ENCODE data around the gene PRSS57.
"Not testable (repeated sequence)": the region's sequence is repeated elsewhere in the genome, so short reads cannot be mapped to it uniquely, and the experiment has no call there.

The PRSS57 gene

GRCh38 chr19:674282-675151 is 20.7 kb downstream of the PRSS57 start:
- DNase-seq (ENCODE audit: low read depth): no peak

- DNase-seq (ENCODE audit: low read depth): no peak
Observed at GRCh38 chr19:670609-671075, 24.6 kb downstream of the PRSS57 start.

- not testable (repeated sequence) for DNase-seq (ENCODE audit: low read depth)
Observed at GRCh38 chr19:668675-669434, 26.4 kb downstream of the PRSS57 start.

DNA sequence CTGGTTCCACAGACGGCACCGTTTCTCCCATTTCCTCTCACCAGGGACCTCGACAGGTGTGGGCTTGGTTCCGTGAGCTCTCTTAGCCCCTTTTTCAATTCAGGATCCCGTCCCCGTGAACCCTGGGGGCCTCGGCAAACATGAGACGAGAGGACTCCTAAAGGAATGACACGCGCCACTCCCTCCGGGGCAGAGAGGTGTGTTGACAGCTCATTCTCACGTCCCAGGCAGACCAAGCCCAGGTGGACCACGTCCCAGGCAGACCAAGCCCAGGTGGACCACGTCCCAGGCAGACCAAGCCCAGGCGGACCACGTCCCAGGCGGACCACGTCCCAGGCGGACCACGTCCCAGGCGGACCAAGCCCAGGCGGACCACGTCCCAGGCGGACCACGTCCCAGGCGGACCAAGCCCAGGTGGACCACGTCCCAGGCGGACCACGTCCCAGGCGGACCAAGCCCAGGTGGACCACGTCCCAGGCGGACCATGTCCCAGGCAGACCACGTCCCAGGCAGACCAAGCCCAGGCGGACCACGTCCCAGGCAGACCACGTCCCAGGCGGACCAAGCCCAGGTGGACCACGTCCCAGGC is 28.2 kb downstream of the PRSS57 start:
- DNase-seq (ENCODE audit: low read depth): not testable (repeated sequence)

DNA sequence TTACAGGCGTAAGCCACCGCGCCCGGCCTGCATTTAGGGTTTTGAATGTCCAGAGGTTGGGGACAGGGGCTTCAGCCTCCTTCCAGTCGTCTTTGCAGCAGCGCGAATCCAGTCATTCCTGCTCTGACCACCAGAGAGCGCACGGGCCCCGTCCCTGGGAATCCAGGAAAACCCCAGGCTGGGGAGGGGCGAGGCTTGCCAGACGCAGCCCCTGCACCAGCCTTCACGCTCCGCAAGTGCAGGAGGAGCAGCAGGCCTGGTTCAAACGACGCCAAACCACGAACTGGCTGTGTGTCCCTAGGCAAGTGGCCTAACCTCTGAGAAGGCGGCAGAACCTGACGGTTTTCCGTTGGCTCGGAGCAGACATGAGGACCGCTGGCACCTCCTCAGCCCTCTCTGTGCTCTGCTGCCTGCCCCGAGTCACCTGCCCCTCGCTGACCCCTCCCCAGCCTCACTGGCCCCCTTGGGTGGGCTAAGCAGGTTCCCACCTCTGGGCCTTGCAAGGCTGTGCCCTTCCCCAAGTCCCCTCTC is 30.3 kb downstream of the PRSS57 start:
- peak; percentile 49 for DNase-seq (ENCODE audit: low read depth)

- DNase-seq (ENCODE audit: low read depth): no peak
Observed at GRCh38 chr19:663682-664117, 31.6 kb downstream of the PRSS57 start.

GRCh38 chr19:662962-663681 is 32.1 kb downstream of the PRSS57 start, which contains the start of gene RNF126:
Gene RNF126 (minus strand): TSS chr19:663214. CDS start chr19:663121, 93 bp downstream.
- DNase-seq (ENCODE audit: low read depth): peak; percentile 75

DNA sequence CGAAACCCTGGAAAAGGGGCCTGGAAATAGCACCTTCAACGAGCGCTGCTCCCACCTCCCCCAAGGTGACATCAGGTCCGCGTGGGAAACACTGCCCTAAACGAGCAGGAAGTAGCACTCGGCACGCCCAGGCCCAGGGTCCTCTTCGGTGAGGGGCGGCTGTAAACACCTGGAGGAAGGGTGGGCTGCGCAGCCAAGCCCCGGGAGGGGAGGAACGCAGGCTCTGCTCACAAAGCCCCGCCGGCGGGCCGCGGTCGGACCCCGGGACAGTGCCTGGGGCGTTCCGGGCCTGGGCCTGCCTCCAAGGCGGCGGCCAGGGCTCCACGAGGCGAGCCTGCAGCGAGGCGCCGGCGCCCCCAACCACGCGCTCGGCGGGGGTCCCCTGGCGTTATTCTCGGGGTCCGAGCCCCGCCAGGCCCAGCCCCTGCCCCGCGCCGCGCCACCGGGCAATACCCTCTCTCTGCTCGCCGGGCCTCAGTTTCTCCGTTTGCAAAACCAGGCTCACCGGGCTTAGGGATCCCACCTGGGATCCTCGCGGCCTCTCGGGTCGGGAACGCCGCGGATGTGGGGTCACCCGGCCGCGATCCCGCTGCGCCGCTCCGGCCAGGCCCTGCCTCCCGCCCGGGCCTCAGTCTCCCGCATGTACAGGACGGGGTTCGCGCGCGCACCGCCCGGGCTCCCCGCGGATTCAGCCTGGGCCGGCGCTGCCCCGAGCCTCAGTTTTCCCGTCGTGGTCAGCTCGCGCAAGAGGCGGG is 32.9 kb downstream of the PRSS57 start:
- DNase-seq (ENCODE audit: low read depth): no peak

GRCh38 chr19:661427-662196 is 33.6 kb downstream of the PRSS57 start:
- no peak for DNase-seq (ENCODE audit: low read depth)

DNA sequence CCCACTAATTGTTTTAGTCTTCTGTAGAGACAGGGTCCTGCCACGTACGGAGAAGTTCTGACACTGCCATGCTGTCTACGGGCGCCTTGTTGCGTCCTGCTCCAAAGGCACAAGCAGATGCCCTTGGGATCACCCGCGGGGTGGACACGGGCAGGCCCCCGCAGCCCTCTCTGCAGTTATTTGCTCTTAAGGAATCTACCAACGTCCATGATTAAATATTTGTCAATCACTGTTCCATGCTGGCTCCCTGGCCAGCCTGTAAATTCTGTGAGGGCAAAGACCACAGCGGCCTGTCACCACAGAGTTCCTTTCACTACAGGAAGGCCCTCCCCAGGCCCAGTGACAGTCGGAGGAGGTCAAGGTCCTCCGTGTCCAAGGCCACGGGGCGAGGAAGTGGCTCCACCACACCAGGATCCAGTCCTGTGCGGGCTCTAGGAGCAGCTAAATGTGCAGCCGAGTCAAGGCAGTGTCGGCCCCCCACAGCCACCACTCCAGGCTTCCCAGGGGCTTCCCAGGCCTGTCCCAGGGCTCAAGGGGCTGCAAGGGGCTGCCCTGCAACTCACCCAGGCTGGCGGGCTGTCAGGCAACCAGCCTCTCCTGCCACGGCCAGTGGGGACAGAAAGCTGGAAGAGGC is 34.3 kb downstream of the PRSS57 start:
- DNase-seq (ENCODE audit: low read depth): no peak

DNA sequence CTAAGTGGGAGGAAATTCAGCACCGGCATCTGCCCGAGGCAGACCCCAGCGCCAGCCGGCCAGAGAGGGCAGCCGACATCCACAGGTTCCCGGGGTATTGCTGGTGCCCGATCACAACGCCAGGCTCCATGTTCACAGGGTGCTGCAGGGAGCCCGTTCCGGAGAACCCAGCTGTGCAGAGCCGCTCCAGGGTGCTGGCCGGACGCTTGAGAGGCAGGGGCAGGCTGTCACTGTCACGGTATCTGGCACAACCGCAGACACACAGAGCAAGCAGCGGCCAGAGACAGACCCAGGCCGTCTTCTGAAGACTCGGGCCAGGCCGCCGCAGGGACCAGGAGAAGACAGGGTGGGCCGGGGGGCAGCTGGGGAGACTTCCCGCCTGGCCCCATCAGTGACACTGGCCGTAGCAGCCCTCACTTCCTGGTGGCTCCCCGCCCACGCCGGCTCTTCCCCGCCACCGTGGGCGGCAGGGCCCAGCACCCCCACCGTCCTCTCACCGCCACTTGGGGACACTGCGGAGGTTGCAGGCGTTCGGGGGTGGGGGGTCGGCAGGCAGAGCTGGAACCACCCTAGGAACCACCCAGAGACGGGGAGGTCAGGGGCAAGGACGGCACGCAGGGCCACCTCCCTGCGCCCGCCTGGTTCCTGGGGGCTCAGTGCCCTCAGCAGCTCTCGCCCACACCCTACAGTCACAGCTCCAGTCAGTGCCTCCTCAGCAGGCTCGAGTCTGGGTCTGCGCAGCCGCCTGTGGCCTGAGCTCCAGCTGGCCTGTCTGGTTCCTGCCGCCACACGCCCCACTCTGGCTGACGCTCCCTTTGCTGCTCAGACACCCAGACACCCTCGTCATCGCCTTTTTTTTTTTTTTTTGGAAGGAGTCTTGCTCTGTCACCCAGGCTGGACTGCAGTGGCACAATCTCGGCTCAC is 36.1 kb downstream of the PRSS57 start:
- DNase-seq (ENCODE audit: low read depth): no peak

DNA sequence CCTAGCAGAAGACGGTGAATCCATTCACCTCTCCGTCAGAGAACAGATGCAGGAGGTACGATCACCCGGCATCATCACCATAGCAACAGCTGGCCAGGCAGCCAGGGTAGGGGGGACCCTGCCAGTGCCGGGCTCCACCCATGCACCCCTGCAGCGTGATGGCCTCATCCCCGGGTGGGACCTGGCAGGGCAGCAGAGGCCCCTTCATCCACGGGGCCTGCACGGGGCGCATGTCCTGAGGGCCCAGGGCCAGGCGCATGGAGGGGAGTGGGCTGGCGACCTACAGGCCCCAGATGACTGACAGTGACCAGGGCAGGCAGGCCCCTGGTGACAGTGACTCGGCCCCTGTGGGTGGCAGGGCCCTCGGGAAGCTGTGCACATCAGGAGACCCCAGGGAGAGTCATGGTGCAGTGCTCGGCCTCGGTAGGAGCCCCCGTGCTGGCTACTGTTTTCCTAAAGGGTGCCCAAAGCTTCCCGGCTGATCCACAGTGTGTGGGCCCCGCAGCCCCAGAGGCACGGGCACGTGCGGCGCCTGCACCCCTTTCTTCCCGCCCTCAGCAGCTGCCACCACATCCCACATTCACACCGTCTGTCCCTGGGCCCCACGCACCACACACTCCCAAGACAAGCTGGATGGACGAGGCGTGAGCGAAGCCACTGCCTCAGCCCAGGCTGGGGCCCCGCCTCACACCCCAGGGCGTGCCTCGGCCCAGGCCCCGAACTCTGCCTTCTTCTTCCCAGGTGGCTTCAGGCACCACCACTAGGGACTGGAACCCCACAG is 37.0 kb downstream of the PRSS57 start:
- no peak for DNase-seq (ENCODE audit: low read depth)

GRCh38 chr19:657611-658010 is 37.6 kb downstream of the PRSS57 start:
- DNase-seq (ENCODE audit: low read depth): no peak

DNA sequence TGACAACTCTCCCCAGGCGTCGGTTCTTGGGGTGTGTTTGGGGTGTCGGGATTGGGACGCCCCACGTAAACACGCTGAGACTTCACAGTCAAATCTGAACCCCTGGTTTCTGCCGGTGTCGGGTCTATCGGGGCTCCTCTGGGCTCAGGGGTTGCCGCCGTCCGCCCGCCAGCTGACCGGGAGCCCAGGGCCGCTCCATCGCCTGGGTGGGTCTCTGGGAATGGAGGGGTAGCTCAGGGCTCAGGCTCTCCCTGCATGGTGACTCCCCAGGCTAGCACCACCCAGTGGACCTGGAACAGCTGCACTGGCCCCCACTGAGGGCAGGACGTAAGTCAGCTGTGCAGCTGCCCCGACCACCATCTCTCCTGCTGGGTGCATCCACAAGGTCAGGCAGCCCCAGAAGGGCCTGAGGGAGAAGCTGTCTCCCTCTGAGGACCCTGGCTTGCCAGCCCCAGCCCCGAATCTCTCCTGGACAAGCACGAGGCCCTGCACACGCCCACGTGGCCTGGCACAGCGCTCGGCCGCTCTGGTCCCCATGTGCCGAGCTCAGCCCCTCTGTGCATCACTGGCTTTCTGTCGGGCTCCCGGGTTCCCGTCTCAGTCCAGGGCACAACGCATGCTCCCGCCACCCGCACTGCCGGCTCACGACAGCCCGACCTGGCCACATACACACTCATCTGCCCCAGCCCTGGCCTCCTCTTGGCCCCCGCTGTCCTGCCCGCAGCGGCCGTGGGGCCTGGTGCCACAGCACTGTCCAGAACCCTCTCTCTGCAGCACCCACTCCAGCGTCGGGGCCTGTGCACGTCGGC is 38.3 kb downstream of the PRSS57 start:
- no peak for DNase-seq (ENCODE audit: low read depth)

DNA sequence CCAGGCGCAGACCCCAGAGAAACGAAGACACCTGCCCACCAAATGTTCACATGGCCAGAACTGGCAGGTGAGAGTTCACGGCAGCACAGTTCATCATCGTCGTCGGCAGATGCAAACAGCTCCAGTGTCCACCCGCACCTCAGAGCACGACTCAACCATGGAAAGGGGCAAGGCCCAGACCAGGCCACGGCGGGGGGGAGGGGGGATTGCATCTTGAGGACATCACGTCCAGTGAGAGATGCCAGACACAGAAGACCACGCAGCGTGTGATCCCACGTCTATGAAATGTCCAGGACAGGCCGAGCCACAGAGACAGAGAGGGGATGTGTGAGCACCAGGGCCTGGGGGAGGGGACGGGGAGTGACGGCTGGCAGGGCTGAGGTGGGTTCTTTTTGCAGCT is 39.6 kb downstream of the PRSS57 start:
- DNase-seq (ENCODE audit: low read depth): no peak

DNA sequence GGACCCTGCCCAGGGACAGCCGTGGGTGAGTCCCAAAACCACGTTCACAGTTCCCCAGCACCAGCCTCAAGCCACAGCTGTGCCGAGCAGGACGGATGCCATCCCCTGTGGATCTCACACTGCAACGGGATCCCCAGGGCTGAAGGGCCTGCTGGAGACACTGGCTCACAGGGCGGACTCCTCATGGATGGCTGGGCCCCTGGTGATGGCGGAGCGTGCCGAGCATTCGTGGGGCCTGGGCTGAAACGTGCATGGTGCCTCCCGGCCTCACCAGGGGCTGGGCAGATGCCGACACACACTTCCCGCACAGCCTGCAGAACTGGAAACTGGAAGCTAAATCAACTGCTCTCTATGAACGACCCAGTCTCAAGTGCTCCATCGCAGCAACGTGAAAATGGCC is 41.8 kb downstream of the PRSS57 start:
- DNase-seq (ENCODE audit: low read depth): no peak

Data from fibroblast of the conjunctiva (primary cell).